GM19468 (cell line): ENCODE measurements around the gene KCTD5.
"Not testable (repeated sequence)": the region's sequence is repeated elsewhere in the genome, so short reads cannot be mapped to it uniquely, and the experiment has no call there.

ENCODE experiments used
- ATAC-seq: cut with Tn5 transposase; IDR thresholded peaks from one replicate; pipeline ENCODE4 v1.9.1; 2021; ENCODE audit warnings: mild to moderate bottlenecking, moderate library complexity, moderate number of reproducible peaks; ENCODE audit not compliant: unreplicated experiment; ENCODE audit errors: extremely low read depth

Gene KCTD5

DNA sequence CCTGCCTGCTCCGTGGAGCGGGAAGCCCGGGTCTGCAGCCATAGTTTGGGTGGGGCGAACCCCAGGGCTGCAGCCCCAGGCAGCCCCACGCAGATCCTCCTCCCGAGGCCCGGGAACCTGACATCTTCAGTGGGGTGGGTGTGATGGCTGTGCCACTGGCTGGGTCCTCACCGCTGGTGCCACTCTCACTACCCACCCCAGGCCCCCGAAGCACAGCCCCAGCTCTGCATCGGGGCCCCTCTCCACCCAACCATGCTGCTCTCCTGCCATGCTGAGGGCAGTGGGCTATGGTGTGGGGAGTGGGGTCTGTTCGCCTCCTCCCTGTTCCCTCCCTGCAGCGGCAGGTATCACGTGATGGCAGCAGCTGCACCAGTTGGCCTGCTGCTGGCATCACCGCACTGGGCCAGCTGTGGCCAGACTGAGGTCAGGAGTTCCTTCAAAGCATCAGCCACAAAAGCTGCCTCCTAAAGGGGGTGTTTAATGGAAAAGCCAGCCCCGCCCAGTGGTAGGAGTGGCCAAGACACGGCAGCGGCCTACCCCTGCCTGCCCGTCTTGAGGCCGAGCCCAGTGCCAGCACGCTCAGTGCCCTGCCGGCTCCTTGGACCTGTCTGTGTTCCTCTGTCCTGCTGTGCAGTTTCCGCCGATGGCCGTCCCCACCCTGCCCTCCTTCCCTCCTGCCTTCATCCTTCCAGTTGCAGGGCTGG lies 10.8 kb downstream of the KCTD5 start:
- no peak for ATAC-seq

DNA sequence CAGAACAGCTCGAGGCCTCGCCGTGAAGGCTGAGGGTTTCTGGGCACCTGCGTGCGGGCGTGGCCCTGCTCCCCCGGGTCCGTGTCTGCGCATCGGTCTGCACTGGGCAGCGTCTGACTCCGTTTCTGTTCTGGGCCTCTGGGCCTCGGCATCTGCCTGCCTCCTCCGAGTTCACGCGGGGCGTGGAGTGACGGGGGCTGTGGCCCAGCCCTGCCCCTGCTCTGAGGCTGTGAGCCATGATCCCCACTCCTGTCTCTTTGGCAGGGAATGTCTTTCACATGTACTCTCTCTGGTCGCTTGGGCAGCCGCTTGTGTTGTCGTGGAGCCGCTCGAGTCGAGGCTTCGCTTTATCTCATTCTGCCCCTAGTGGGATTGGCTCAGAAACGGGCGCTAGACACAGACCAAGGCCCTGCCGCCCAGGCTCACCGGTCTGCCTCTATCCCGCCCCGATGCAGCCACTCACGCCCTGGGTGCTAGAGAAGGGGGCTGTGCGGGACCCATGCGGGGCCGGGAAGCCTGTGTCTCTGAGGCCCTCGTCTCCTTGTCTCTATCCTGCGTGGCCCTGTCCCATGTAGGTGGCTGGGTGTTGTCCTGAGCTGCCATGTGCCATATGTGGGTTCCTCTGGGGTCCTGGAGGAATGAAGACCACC lies 14.4 kb downstream of the KCTD5 start:
- not testable (repeated sequence) for ATAC-seq

DNA sequence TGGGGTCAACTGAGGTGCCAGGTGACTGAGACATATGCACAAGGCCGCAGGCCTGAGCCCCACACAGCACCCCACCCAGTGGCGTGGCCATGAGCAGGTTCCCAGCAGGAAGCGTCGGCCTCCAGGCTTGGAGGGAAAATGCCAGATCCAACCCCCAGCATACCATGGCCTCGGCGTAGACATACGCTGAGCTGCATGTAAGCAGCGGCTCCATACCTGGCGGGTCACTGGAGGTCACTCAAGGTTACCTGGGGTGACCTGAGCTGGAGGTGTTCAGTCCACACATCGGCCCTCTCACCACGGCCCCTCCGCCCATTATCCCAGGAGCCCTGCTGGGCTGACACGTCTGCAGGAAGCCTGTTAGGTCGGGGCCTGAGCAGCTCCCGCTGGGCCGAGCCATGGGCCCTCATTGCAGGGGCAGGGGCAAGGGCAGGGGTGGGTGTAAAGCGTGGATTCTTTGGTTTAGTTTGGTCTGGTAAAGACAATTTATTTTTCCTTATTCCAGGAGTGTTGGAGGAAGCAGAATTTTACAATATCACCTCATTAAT lies 15.2 kb downstream of the KCTD5 start:
- no peak for ATAC-seq

GRCh38 chr16:2698103-2698870 lies 16.0 kb downstream of the KCTD5 start:
- ATAC-seq: no peak

GRCh38 chr16:2698965-2699750 lies 16.8 kb downstream of the KCTD5 start:
- no peak for ATAC-seq

- ATAC-seq: no peak
Observed at GRCh38 chr16:2699791-2700600, 17.7 kb downstream of the KCTD5 start.

DNA sequence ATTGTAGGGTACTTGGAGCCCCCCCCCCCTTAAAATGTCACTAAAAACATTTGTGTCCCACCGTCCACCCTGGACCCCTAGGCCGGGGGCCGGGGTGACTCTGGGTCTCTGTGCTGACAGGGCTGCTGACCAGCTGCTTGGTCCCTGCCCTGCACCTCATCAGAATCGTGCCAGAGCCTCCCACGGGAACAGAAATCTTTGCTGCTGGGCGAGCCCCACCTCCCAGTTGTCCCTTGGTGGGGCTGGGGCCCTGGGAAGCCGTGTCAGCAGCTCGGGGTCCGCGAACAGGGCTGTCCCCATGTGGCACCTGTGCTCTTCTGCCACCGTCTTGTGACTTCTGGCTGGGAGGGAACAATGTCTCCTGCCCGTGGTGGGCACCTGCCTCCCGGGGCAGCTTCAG lies 18.5 kb downstream of the KCTD5 start:
- ATAC-seq: no peak

- no peak for ATAC-seq
Observed at GRCh38 chr16:2701272-2701671, 18.9 kb downstream of the KCTD5 start.

GRCh38 chr16:2701713-2702437 lies 19.6 kb downstream of the KCTD5 start:
- no peak for ATAC-seq

DNA sequence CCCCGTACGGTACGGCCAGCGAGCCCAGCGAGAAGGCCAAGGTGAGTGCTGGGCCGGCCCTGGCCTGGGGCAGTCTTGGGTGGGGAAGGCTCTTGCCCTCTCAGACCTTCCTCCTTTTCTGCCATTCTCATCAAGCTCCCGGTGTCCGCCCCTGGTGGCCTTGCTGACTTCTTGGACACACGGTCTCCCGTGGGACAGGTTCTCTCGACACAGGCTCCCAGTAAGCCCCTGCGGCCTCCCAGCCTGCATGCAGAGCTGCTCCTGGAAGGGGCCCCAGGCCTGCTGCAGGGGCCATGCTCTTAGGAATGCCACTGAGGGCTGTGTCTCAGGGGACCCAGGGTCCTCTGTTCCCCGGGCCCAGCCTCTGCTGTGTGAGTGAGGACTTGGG lies 20.1 kb downstream of the KCTD5 start:
- ATAC-seq: no peak

GRCh38 chr16:2702871-2703745 lies 20.8 kb downstream of the KCTD5 start:
- no peak for ATAC-seq

DNA sequence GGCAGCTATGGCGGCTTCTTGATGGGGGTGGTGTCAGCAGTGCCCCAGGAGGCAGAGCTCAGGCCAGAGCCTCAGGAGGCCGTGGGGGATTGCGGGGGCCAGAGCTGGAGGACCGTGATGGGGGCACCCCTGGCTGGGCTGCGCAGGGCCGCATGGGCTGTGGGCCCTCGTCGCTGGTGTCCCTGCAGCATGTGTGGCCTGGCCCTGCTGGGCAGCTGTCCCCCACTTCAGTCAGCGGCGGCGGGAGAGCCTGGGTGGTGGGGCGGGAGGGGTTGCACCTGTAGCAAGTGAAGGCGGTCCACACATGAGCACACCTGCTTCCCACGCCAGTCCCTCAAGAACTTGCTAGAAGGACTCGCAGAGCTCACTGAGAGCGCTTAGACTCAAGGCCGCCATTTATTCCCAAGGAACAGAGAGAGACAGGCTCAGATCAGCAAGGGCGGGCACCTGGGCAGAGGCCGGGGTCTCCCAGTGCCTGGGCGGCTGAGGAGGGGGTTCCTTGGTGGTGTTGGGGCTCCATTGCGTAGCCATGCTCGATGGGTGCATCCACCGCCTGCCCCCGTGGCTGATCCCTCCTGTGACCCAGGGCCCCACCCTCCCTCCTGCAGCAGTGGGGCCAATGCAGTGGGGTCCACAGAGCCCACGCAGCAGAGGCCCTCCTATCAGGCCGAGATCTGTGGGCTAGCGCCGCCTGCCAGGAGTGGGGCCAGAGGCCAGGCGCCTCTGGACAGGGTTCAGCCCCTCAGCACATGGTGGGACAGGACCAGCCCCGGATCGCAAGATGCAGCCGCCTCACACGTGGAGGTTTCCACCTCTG lies 22.1 kb downstream of the KCTD5 start:
- ATAC-seq: no peak

- ATAC-seq: no peak
Observed at GRCh38 chr16:2704983-2705275, 22.6 kb downstream of the KCTD5 start.

- no peak for ATAC-seq
Observed at GRCh38 chr16:2705351-2705750, 23.0 kb downstream of the KCTD5 start.

DNA sequence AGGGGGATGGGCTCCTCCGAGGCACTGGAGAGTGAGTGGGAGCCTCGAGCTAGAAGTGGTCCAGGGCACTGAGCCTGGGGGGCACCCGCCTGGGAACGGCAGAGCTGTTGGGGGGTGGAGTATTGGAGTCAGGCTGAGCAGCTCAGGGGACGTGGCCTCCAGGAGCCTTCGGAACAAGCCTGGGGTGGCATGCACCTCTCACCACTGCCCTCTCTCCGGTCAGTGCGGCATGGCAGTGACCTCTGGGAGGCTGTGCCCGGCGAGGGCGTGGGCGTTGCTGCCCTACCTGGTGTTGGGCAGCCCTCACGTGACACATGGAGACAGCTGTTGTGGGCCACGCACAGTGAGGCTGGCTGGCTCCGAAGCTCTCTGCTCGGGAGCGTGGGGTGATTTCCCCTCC lies 23.8 kb downstream of the KCTD5 start:
- no peak for ATAC-seq

DNA sequence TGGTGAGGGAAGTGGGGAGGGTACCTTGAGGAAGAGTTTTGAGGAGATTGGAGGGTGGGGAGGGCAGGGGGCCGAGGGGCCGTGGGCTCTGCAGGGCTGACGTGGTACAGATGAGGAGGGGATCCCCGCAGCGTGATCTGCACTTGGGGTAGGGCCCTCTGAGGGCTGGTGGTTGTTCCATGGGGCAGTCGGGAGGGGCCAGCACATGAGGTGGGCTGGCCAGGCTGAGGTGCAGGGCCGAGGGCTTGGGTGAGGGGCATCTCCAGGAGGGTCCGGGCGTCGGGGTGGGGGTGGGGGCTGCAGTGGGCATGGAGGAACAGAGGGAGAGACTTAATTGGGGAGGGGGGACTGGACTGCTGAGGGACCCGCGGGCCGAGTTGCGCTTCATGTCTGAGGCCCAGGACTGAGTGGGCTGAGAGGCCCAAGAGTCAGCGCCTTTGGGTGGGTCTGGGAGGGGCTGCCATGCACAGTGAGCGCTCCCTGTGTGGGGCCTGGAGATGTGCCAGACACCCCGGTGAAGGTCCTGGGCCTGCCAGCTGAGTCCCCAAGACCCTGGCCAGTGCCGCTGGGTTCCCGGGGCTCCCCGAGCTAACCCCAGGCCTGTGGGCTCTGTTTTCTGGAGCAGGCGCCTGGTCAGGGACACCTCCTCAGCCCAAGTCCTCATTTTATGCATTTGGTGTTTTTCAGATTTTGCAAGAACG lies 24.4 kb downstream of the KCTD5 start:
- no peak for ATAC-seq
